Measurements from ENCODE around the gene EIF3L. TPM values are rescaled to one million over a fixed set of nuclear protein-coding genes. Genes with fewer than 3 reads are reported as not detected.
A peak's percentile ranks its signal among the peaks of the same experiment; 100 is the strongest.

EIF3L gene
- total and polyA plus RNA-seq, 10 of the 15 experiments (the other 5 are each of a cell fraction or from before 2014, with no cell fraction given) = 294 to 1,037 (median 618) TPM

- ATAC-seq (no peak), FAIRE-seq (no peak), DNase-seq (ENCODE audit: low read depth, low spot score) (no peak)
- 98% methylated on average over 5 of the region's 6 CpGs for WGBS (ENCODE audit: insufficient coverage, insufficient replicate concordance, low lambda C conversion rate, missing lambda C conversion rate)
- CTCF ChIA-PET = interaction anchor here (4.6 kb wide), 1 partner anchor 18 kb away, joined by 32 read pairs; no protein-coding TSS in a partner anchor
- Histone ChIP-seq H3K9me3 (replicated peaks; ENCODE audit: control insufficient read depth, insufficient read depth, low read length) (peaks cover 2% of the 10 kb centered on the region; the same call in 2 of the 3 replicates), H3K27me3 (replicated peaks in 1 of 2; ENCODE audit: control insufficient read depth in 2 of 2, insufficient read depth in 2 of 2, low read length in 1 of 2) (no peaks in the 10 kb centered on the region), H3K79me2 (ENCODE audit: control insufficient read depth, insufficient read depth, low read length) (peaks cover 39% of the 10 kb centered on the region), H3K9ac (ENCODE audit: control insufficient read depth, insufficient read depth, low read length) (no peak overlapping the region), H4K20me1 (ENCODE audit: control insufficient read depth, insufficient read depth) (no peaks in the 10 kb centered on the region), H3K36me3 (ENCODE audit: control insufficient read depth in 2 of 2, insufficient read depth in 2 of 2, low read length in 1 of 2) (no peaks in the 10 kb centered on the region; a peak in 1 of 4 replicates), H3K4me2 (ENCODE audit: control insufficient read depth, insufficient read depth) (peak overlapping the region; percentile 39), H2AFZ (ENCODE audit: control insufficient read depth, low read depth, low read length) (no peak overlapping the region), H3K4me3 (peak overlapping the region; percentile 73), H3K4me1 (ENCODE audit: control insufficient read depth, insufficient read depth, low read length) (peaks cover 8% of the 10 kb centered on the region; the same call in 1 of the 2 replicates), H3K27ac (ENCODE audit: control insufficient read depth, insufficient read depth) (no peak overlapping the region)
- intact Hi-C loops (cut with micrococcal nuclease; ENCODE audit: unreplicated experiment) (loop anchor here (10.0 kb wide), 1 partner anchor 910 kb away; the partner anchor contains the start of gene SUN2), in situ Hi-C loops (cut with MboI) (no loop called here)
- RAD21 ChIA-PET (ENCODE audit: unreplicated experiment) = interaction anchor here (0.6 to 1.5 kb wide), 4 partner anchors 10 to 91 kb away, joined by 3 to 5 read pairs (median 4); partner anchors contain the start of gene GCAT
- BruUV-seq (replicated peaks) = no TSS peak
- POLR2A ChIA-PET = interaction anchor here (0.5 to 1.7 kb wide), 7 partner anchors 11 to 238 kb away, joined by 3 to 7 read pairs (median 3); partner anchors contain the start of genes C22orf23, GCAT, PDXP and POLR2F
- SMC1A ChIA-PET (ENCODE audit: uncharacterized antibody, unreplicated experiment) = interaction anchor here (1.1 to 1.4 kb wide), 2 partner anchors 8 to 187 kb away, joined by 3 to 4 read pairs; no protein-coding TSS in a partner anchor
- TF ChIP-seq, protein P1, sequence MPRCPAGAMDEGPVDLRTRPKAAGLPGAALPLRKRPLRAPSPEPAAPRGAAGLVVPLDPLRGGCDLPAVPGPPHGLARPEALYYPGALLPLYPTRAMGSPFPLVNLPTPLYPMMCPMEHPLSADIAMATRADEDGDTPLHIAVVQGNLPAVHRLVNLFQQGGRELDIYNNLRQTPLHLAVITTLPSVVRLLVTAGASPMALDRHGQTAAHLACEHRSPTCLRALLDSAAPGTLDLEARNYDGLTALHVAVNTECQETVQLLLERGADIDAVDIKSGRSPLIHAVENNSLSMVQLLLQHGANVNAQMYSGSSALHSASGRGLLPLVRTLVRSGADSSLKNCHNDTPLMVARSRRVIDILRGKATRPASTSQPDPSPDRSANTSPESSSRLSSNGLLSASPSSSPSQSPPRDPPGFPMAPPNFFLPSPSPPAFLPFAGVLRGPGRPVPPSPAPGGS (IDR thresholded peaks at IDR 0.05; ENCODE audit: borderline replicate concordance, insufficient read depth, low read depth, low read length, poor library complexity, severe bottlenecking) = peak; percentile 80
- TF ChIP-seq MLLT1 (IDR thresholded peaks at IDR 0.05) = peak; percentile 80; the same call in 1 of the 2 replicates
- peak; percentile 9 for TF ChIP-seq SKIL (IDR thresholded peaks at IDR 0.05; ENCODE audit: low read depth, poor library complexity, severe bottlenecking)
- no peak for TF ChIP-seq YY1 (IDR thresholded peaks at IDR 0.05; ENCODE audit: low read depth, low read length)
- TF ChIP-seq, protein P2, sequence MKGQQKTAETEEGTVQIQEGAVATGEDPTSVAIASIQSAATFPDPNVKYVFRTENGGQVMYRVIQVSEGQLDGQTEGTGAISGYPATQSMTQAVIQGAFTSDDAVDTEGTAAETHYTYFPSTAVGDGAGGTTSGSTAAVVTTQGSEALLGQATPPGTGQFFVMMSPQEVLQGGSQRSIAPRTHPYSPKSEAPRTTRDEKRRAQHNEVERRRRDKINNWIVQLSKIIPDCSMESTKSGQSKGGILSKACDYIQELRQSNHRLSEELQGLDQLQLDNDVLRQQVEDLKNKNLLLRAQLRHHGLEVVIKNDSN (IDR thresholded peaks at IDR 0.05; ENCODE audit: borderline replicate concordance, extremely low read length, insufficient read depth, low read depth, low read length) = no peak
- TF ChIP-seq CHD4 (IDR thresholded peaks at IDR 0.05) = 0 out of 2 replicates have a peak, but pooled peaks have one; percentile 4
Observed at GRCh38 chr22:37844904-37845329, 4.3 kb upstream of the EIF3L start.
